Neural cell (in vitro differentiated cells): ENCODE measurements around the gene OGN. TPM values are rescaled to one million over a fixed set of nuclear protein-coding genes. Genes with fewer than 3 reads are reported as not detected.

Source experiments
- H2AFZ ChIP-seq: fragments of 200-600, 300-800 bp; sonication (generic), shearing (Covaris generic); 2 replicates; pipeline ENCODE4 v1.6.0; 2014; ENCODE audit warnings: low read depth, mild to moderate bottlenecking, antibody characterized with exemption, low read length, moderate library complexity
- H3F3A ChIP-seq: fragments of 200-600 bp; shearing (Covaris generic); 2 replicates; pipeline ENCODE4 v1.6.1; 2016; ENCODE audit warnings: mild to moderate bottlenecking, moderate library complexity, mixed read lengths, antibody characterized with exemption, low read length; ENCODE audit not compliant: insufficient read depth, poor library complexity, severe bottlenecking
- H3K27ac ChIP-seq: fragments of 200-600, 300-800 bp; sonication (generic), shearing (Covaris generic); 2 replicates; pipeline ENCODE4 v1.5.1; 2014; ENCODE audit warnings: mild to moderate bottlenecking, low read length, moderate library complexity
- H3K27me3 ChIP-seq: fragments of 300-800, 200-600 bp; sonication (generic), shearing (Covaris generic); 2 replicates; pipeline ENCODE4 v1.6.0; 2014; ENCODE audit warnings: mild to moderate bottlenecking, low read depth, low read length, moderate library complexity; ENCODE audit not compliant: insufficient read depth
- H3K36me3 ChIP-seq: fragments of 300-800, 200-600 bp; sonication (generic), shearing (Covaris generic); 2 replicates; pipeline ENCODE4 v1.5.1; 2014; ENCODE audit warnings: mild to moderate bottlenecking, antibody characterized with exemption, low read length, moderate library complexity; ENCODE audit not compliant: insufficient read depth
- H3K4me2 ChIP-seq: fragments of 300-800, 200-600 bp; sonication (generic), shearing (Covaris generic); 2 replicates; pipeline ENCODE4 v1.6.0; 2014; ENCODE audit warnings: mild to moderate bottlenecking, low read length
- H3K4me3 ChIP-seq: fragments of 300-800, 200-600 bp; sonication (generic), shearing (Covaris generic); 2 replicates; pipeline ENCODE4 v1.5.1; 2014; ENCODE audit warnings: mild to moderate bottlenecking, low read length, moderate library complexity
- H3K79me2 ChIP-seq: fragments of 200-600 bp; shearing (Covaris generic); replicated peaks from 2 replicates; pipeline ENCODE4 v1.6.0; 2014; ENCODE audit warnings: mild to moderate bottlenecking, low read length, moderate library complexity; ENCODE audit not compliant: insufficient read depth
- H3K9ac ChIP-seq: fragments of 300-800, 200-600 bp; sonication (generic), shearing (Covaris generic); 2 replicates; pipeline ENCODE4 v1.6.1; 2016; ENCODE audit warnings: mild to moderate bottlenecking, low read length, mixed read lengths
- H3K9me2 ChIP-seq: fragments of 200-600 bp; shearing (Covaris generic); 2 replicates; pipeline ENCODE4 v1.6.1; 2016; ENCODE audit warnings: mild to moderate bottlenecking, low read length, mixed read lengths; ENCODE audit not compliant: insufficient read depth
- H3K9me3 ChIP-seq: fragments of 200-600, 300-800 bp; sonication (generic), shearing (Covaris generic); 2 replicates; pipeline ENCODE4 v1.6.1; 2016; ENCODE audit warnings: mild to moderate bottlenecking, mixed run types, low read length, moderate library complexity, mixed read lengths
- H4K20me1 ChIP-seq: fragments of 200-600 bp; shearing (Covaris generic); 2 replicates; pipeline ENCODE4 v1.6.1; 2016; ENCODE audit warnings: mild to moderate bottlenecking, mixed run types; ENCODE audit not compliant: insufficient read depth
- CTCF ChIP-seq: fragments of 450-650 bp; IDR thresholded peaks from 2 replicates; pipeline ENCODE4 v1.5.1; 2014; ENCODE audit warnings: antibody characterized with exemption, mild to moderate bottlenecking, moderate library complexity; ENCODE audit not compliant: poor library complexity, severe bottlenecking
- EP300 ChIP-seq: fragments of 450-650 bp; conservative IDR thresholded peaks from 2 replicates; pipeline ENCODE4 v1.6.1; 2014; ENCODE audit warnings: antibody characterized with exemption, mild to moderate bottlenecking, moderate library complexity; ENCODE audit not compliant: poor library complexity, severe bottlenecking
- EZH2 ChIP-seq: fragments of 200-600, 300-800 bp; shearing (Covaris generic), sonication (generic); IDR thresholded peaks from 2 replicates; pipeline ENCODE4 v1.6.1; 2014; ENCODE audit warnings: antibody characterized with exemption, low read length, borderline replicate concordance, mild to moderate bottlenecking; ENCODE audit not compliant: insufficient read depth, poor library complexity, severe bottlenecking
- MXI1 ChIP-seq: fragments of 450-650 bp; conservative IDR thresholded peaks from 2 replicates; pipeline ENCODE4 v1.6.1; 2014; ENCODE audit warnings: antibody characterized with exemption, mild to moderate bottlenecking; ENCODE audit not compliant: poor library complexity, severe bottlenecking
- POLR2AphosphoS5 ChIP-seq: IDR thresholded peaks from 2 replicates; pipeline ENCODE4 v1.6.1; 2012
- RAD21 ChIP-seq: fragments of 450-650 bp; conservative IDR thresholded peaks from 2 replicates; pipeline ENCODE4 v1.6.1; 2014; ENCODE audit warnings: antibody characterized with exemption, mild to moderate bottlenecking, moderate library complexity
- SMC3 ChIP-seq: fragments of 450-650 bp; conservative IDR thresholded peaks from 2 replicates; pipeline ENCODE4 v1.6.1; 2014; ENCODE audit warnings: antibody characterized with exemption, mild to moderate bottlenecking, moderate library complexity; ENCODE audit not compliant: poor library complexity
- TAF1 ChIP-seq: IDR thresholded peaks from 2 replicates; pipeline ENCODE4 v1.6.1; 2012; ENCODE audit warnings: low read depth
- polyA plus RNA-seq: library from polyadenylated mRNA; depleted of rRNA; stranded (reverse); fragments of >200 nt; gene quantifications from 2 replicates; pipeline ENCODE4 v1.2.3, GENCODE V29; 2014
- TF ChIP-seq, protein P1 (sequence below): IDR thresholded peaks from 2 replicates; pipeline ENCODE4 v1.6.1; 2012; ENCODE audit warnings: borderline replicate concordance

Gene OGN
- polyA plus RNA-seq, 1 donor from 2014 or later, result not detected

- Histone ChIP-seq H3K27me3 (no peaks in the 10 kb centered on the region), H3F3A (no peaks in the 10 kb centered on the region), H3K9me2 (no peaks in the 10 kb centered on the region), H3K79me2 (no peaks in the 10 kb centered on the region), H3K9ac (no peak overlapping the region), H3K4me3 (no peak overlapping the region), H4K20me1 (no peaks in the 10 kb centered on the region), H3K36me3 (no peaks in the 10 kb centered on the region), H3K4me2 (no peak overlapping the region), H3K9me3 (no peaks in the 10 kb centered on the region), H2AFZ (no peak overlapping the region), H3K27ac (no peak overlapping the region)
- no peak for TF ChIP-seq POLR2AphosphoS5
- TF ChIP-seq SMC3, result no peak
- TF ChIP-seq EP300, result no peak
- TF ChIP-seq TAF1, result no peak
- TF ChIP-seq, protein P1, sequence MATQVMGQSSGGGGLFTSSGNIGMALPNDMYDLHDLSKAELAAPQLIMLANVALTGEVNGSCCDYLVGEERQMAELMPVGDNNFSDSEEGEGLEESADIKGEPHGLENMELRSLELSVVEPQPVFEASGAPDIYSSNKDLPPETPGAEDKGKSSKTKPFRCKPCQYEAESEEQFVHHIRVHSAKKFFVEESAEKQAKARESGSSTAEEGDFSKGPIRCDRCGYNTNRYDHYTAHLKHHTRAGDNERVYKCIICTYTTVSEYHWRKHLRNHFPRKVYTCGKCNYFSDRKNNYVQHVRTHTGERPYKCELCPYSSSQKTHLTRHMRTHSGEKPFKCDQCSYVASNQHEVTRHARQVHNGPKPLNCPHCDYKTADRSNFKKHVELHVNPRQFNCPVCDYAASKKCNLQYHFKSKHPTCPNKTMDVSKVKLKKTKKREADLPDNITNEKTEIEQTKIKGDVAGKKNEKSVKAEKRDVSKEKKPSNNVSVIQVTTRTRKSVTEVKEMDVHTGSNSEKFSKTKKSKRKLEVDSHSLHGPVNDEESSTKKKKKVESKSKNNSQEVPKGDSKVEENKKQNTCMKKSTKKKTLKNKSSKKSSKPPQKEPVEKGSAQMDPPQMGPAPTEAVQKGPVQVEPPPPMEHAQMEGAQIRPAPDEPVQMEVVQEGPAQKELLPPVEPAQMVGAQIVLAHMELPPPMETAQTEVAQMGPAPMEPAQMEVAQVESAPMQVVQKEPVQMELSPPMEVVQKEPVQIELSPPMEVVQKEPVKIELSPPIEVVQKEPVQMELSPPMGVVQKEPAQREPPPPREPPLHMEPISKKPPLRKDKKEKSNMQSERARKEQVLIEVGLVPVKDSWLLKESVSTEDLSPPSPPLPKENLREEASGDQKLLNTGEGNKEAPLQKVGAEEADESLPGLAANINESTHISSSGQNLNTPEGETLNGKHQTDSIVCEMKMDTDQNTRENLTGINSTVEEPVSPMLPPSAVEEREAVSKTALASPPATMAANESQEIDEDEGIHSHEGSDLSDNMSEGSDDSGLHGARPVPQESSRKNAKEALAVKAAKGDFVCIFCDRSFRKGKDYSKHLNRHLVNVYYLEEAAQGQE, result no peak
- no peak for TF ChIP-seq CTCF
- no peak for TF ChIP-seq EZH2
- no peak for TF ChIP-seq MXI1
- no peak for TF ChIP-seq RAD21
These were observed 8.8 kb downstream of the OGN start for GRCh38 chr9:92395617-92396016.

DNA sequence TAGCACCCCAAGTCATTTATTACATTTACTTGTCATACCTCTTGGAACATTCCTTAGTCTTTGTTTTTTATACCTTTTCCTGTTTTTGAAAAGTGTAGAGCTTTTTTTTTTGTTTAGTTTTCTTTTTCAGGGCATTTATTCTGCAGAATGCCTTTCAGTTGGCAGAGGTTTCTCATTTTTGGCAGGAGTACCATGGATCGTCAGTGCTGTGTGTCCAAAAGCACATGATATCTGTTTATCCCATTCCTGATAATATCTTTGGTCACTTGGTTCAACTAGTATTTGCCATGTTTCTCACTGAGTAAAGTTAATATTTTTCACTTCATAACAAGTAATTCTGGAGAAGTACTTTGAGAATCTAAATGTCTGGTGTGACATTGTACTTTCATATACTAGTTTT, 10.7 kb downstream of the OGN start:
- Histone ChIP-seq H3F3A (no peaks in the 10 kb centered on the region), H3K9me2 (no peaks in the 10 kb centered on the region)

More for the DNA sequence above, 10.7 kb downstream of the OGN start:
- no peak overlapping the region for H3K27ac ChIP-seq
- no peaks in the 10 kb centered on the region for H3K27me3 ChIP-seq
- H2AFZ ChIP-seq, result no peak overlapping the region
- H3K9me3 ChIP-seq, result no peaks in the 10 kb centered on the region
- H3K79me2 ChIP-seq, result no peaks in the 10 kb centered on the region
- no peak for TF ChIP-seq CTCF
- no peaks in the 10 kb centered on the region for H4K20me1 ChIP-seq
- H3K36me3 ChIP-seq, result no peaks in the 10 kb centered on the region
- no peak overlapping the region for H3K4me3 ChIP-seq
- H3K4me2 ChIP-seq, result no peak overlapping the region
- H3K9ac ChIP-seq, result no peak overlapping the region
